ENCODE data around the gene DUSP1.

DNA sequence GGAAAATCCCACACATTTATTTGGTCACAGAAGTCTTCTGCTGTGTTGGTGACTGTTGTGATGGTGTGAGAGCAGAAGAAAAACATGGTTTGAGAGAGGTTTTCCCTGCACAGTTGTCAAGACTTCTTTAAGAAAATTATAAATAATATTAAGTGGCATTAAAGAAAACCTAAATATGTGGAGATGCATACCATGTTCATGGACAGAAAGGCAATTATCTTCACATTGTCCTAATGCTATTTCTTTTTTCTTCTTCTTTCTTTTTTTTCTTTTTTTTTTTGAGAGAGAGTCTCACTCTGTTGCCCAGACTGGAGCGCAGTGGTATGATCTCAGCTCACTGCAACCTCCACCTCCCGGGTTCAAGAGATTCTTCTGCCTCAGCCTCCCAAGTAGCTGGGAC, 38.8 kb upstream of the DUSP1 start:
- no peak for TF ChIP-seq FOXK2 (IDR thresholded peaks at IDR 0.05)
- no peak for TF ChIP-seq HDGF (IDR thresholded peaks at IDR 0.05; ENCODE audit: borderline replicate concordance)
- TF ChIP-seq SUZ12 (IDR thresholded peaks at IDR 0.05), result no peak
- no peak for TF ChIP-seq TARDBP (IDR thresholded peaks at IDR 0.05)
- TF ChIP-seq PKNOX1 (IDR thresholded peaks at IDR 0.05), result no peak

All from HEK293T (cell line).